WTC11 (cell line): ENCODE results near the gene FEN1. TPM values are rescaled to one million over a fixed set of nuclear protein-coding genes. Genes with fewer than 3 reads are reported as not detected.

Source experiments
- ATAC-seq: fragments of 200-7000 bp; cut with Tn5 transposase; 2 replicates; pipeline ENCODE4 v1.10.0; 2021; ENCODE audit warnings: mild to moderate bottlenecking, moderate library complexity
- CTCF ChIA-PET: fragments of 300-600 bp; sonication (Branson Sonifier 250); formaldehyde crosslinking; loops from one replicate; lab custom pipeline; 2021; ENCODE audit warnings: antibody characterized with exemption; lab: Charles Lee
- POLR2A ChIA-PET: fragments of 350-600 bp; sonication (Branson Sonifier 250); formaldehyde crosslinking; loops from one replicate; lab custom pipeline; 2021; ENCODE audit warnings: antibody characterized with exemption; lab: Charles Lee
- DNase-seq: peaks from one replicate; pipeline ENCODE4 v3.0.0; 2021; ENCODE audit warnings: low spot score
- H3K27ac Mint-ChIP-seq: 2 replicates; pipeline ENCODE4 v1.8.0; 2021; ENCODE audit warnings: mixed read lengths
- H3K27me3 Mint-ChIP-seq: 2 replicates; pipeline ENCODE4 v1.8.0; 2021; ENCODE audit warnings: low read depth, mild to moderate bottlenecking, moderate library complexity, mixed read lengths
- H3K36me3 Mint-ChIP-seq: 2 replicates; pipeline ENCODE4 v1.8.0; 2021; ENCODE audit warnings: mixed read lengths
- H3K4me1 Mint-ChIP-seq: 2 replicates; pipeline ENCODE4 v1.8.0; 2022; ENCODE audit warnings: mixed read lengths
- H3K4me3 Mint-ChIP-seq: 2 replicates; pipeline ENCODE4 v1.8.0; 2021; ENCODE audit warnings: mild to moderate bottlenecking, moderate library complexity, mixed read lengths
- H3K9me3 Mint-ChIP-seq: 2 replicates; pipeline ENCODE4 v1.8.0; 2021; ENCODE audit warnings: mixed read lengths
- ELF4 ChIP-seq: sonication (generic); formaldehyde crosslinking; IDR thresholded peaks from 2 replicates; pipeline ENCODE4 v1.8.1; 2022; ENCODE audit warnings: low read depth, mild to moderate bottlenecking, moderate library complexity, missing genetic modification reagents
- EMX1 ChIP-seq: fragments of 250-450 bp; sonication (Bioruptor Pico); IDR thresholded peaks from 2 replicates; pipeline ENCODE4 v1.8.0; 2021; ENCODE audit warnings: mild to moderate bottlenecking
- FOXP1 ChIP-seq: sonication (generic); formaldehyde crosslinking; IDR thresholded peaks from 2 replicates; pipeline ENCODE4 v1.8.0; 2022; ENCODE audit warnings: missing genetic modification reagents, mild to moderate bottlenecking, moderate library complexity, borderline replicate concordance
- MYBL2 ChIP-seq: sonication (generic); formaldehyde crosslinking; IDR thresholded peaks from 2 replicates; pipeline ENCODE4 v1.8.1; 2023; ENCODE audit warnings: mild to moderate bottlenecking, moderate library complexity, missing genetic modification reagents
- NR2C2 ChIP-seq: sonication (generic); formaldehyde crosslinking; IDR thresholded peaks from 2 replicates; pipeline ENCODE4 v1.8.0; 2022; ENCODE audit warnings: mild to moderate bottlenecking, missing genetic modification reagents
- NR3C1 ChIP-seq: sonication (generic); formaldehyde crosslinking; conservative IDR thresholded peaks from 2 replicates; pipeline ENCODE4 v1.8.1; 2023; ENCODE audit warnings: low read depth, mild to moderate bottlenecking, missing genetic modification reagents
- SP1 ChIP-seq: sonication (generic); formaldehyde crosslinking; conservative IDR thresholded peaks from 2 replicates; pipeline ENCODE4 v1.8.1; 2022; ENCODE audit warnings: missing genetic modification reagents
- TEAD1 ChIP-seq: sonication (generic); formaldehyde crosslinking; IDR thresholded peaks from 2 replicates; pipeline ENCODE4 v1.8.0; 2022; ENCODE audit warnings: mild to moderate bottlenecking, missing genetic modification reagents
- TEAD4 ChIP-seq: sonication (generic); formaldehyde crosslinking; IDR thresholded peaks from 2 replicates; pipeline ENCODE4 v1.8.0; 2022; ENCODE audit warnings: mild to moderate bottlenecking, missing genetic modification reagents
- ZNF121 ChIP-seq: sonication (generic); formaldehyde crosslinking; IDR thresholded peaks from 2 replicates; pipeline ENCODE4 v1.8.0; 2023; ENCODE audit warnings: missing genetic modification reagents
- total RNA-seq: library from RNA; stranded (reverse); gene quantifications from 3 replicates; pipeline ENCODE4 v1.2.3, GENCODE V29; 2021
- TF ChIP-seq, protein P1 (sequence below): sonication (generic); formaldehyde crosslinking; IDR thresholded peaks from 2 replicates; pipeline ENCODE4 v1.8.0; 2022; ENCODE audit warnings: mild to moderate bottlenecking, missing genetic modification reagents
- TF ChIP-seq, protein P2 (sequence below): fragments of 250-450 bp; sonication (Bioruptor Pico); conservative IDR thresholded peaks from 2 replicates; pipeline ENCODE4 v1.9.0; 2021; ENCODE audit warnings: mild to moderate bottlenecking
- TF ChIP-seq, protein P3 (sequence below): sonication (generic); formaldehyde crosslinking; IDR thresholded peaks from 2 replicates; pipeline ENCODE4 v1.8.1; 2023; ENCODE audit warnings: mild to moderate bottlenecking, missing genetic modification reagents, moderate library complexity
- TF ChIP-seq, protein P4 (sequence below): sonication (generic); formaldehyde crosslinking; conservative IDR thresholded peaks from 2 replicates; pipeline ENCODE4 v1.8.1; 2022; ENCODE audit warnings: mild to moderate bottlenecking, missing genetic modification reagents
- TF ChIP-seq, protein P5 (sequence below): sonication (generic); formaldehyde crosslinking; IDR thresholded peaks from 2 replicates; pipeline ENCODE4 v1.8.1; 2023; ENCODE audit warnings: mild to moderate bottlenecking, moderate library complexity, missing genetic modification reagents
- TF ChIP-seq, protein P6 (sequence below): fragments of 250-450 bp; sonication (Bioruptor Pico); IDR thresholded peaks from 2 replicates; pipeline ENCODE4 v2.1.2; 2022; ENCODE audit warnings: mild to moderate bottlenecking, moderate library complexity

FEN1 gene
- total RNA-seq, 1 experiment from 2014 or later, result 96.3 TPM

DNA sequence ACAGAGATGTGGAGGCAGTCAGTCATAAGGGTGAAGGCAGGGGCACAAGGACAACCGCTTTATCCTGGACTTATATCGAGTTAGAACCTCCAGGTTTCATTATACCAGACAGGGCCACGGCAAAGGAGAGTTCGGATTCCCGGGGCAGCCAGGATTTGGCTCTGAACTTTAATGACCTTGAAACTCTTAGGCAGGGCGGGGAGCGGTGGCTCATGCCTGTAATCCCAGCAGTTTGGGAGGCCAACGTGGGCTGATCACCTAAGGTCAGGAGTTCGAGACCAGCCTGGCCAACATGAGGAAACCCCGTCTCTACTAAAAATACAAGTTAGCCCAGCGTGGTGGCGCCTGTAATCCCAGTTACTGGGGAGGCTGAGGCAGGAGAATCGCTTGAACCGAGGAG lies 41.3 kb upstream of the FEN1 start (continued):
- TF ChIP-seq, protein P1, sequence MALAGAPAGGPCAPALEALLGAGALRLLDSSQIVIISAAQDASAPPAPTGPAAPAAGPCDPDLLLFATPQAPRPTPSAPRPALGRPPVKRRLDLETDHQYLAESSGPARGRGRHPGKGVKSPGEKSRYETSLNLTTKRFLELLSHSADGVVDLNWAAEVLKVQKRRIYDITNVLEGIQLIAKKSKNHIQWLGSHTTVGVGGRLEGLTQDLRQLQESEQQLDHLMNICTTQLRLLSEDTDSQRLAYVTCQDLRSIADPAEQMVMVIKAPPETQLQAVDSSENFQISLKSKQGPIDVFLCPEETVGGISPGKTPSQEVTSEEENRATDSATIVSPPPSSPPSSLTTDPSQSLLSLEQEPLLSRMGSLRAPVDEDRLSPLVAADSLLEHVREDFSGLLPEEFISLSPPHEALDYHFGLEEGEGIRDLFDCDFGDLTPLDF (CRISPR knock-in tag), result no peak
- TF ChIP-seq ELF4 (no peak), NR2C2 (CRISPR knock-in tag) (no peak), TEAD4 (CRISPR knock-in tag) (no peak)
- TF ChIP-seq, protein P2, sequence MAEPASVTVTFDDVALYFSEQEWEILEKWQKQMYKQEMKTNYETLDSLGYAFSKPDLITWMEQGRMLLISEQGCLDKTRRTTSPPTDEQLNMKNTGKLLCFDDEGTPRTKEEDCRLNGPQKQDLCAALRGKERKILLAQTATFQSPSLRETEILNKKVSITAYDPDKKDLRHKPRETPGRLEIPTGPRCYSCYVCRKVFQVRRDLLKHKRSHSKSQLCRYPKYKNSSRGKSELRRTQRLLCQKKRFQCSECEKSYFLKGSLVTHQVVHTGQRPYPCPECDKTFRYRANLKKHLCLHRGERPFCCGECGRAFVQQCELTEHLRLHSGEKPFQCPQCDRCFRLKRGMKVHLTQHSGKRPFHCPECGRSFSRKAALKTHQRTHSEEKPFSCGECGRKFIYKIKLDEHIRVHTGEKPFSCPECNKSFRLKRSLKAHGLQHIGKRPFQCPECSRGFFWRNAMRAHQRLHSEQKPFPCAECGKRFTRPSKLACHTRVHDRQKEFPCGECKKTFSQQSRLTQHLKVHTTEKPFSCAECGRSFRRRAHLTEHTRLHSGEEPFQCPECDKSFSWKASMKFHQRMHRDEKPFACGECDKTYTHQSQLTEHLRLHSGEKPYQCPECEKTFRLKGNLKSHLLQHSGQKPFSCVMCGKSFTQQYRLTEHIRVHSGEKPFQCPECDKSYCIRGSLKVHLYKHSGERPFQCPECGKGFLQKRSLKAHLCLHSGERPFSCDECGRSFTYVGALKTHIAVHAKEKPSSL (CRISPR knock-in tag), result no peak
- TF ChIP-seq, protein P3, sequence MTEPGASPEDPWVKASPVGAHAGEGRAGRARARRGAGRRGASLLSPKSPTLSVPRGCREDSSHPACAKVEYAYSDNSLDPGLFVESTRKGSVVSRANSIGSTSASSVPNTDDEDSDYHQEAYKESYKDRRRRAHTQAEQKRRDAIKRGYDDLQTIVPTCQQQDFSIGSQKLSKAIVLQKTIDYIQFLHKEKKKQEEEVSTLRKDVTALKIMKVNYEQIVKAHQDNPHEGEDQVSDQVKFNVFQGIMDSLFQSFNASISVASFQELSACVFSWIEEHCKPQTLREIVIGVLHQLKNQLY (CRISPR knock-in tag), result no peak
- TF ChIP-seq, protein P4, sequence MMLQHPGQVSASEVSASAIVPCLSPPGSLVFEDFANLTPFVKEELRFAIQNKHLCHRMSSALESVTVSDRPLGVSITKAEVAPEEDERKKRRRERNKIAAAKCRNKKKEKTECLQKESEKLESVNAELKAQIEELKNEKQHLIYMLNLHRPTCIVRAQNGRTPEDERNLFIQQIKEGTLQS, result no peak

DNA sequence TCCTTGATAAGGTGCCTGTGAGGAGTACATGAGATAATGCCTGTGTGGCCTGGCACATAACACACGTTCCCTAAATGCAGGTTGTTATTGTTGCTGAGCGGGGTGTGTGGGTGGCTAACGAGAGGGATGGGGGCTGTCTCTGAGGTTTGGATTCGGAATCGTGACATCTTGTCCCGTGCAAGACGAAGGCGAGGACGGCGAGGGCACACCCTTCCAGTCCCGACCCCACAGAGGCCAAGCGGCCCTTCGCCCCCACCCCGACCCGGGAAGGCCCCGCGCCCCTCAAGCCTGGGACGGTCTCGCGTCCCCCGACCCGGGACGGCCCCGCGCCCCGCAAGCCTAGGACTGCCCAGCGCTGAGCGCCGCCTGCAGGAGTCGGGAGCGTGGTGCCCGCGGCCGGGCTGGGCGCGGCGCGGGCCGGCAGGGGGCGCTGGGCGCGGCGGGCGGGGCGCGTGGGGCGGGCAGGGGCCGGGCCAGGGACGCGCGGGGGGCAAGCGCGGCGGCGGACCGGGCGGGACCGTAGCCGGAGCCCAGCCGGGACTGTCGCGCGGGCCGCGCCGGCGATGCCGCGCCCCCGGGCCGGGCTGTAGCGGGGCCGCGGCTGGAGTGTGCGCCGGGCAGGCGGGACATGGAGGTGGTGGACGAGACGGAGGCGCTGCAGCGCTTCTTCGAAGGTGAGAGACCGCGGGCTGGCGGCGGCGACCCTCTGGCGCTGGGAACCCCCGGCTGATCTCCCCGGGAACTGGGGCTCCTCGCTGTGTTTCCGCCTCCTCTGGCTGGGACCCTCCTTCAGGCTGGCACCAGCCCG lies 40.4 kb upstream of the FEN1 start, which contains the start of gene MYRF:
TSS of gene MYRF (plus strand) at position 520 of the 808 bp plus-strand sequence. CDS start at position 629, 109 bp downstream.
- ChIA-PET POLR2A (interaction anchor here (0.6 kb wide), 1 partner anchor 40 kb away, joined by 3 read pairs; the partner anchor contains the start of genes FEN1 and TMEM258), CTCF (interaction anchor here (0.6 to 3.5 kb wide), 18 partner anchors 8 to 236 kb away, joined by 3 to 23 read pairs (median 4); no protein-coding TSS in a partner anchor)
- DNase-seq (peak; percentile 68), ATAC-seq (peak; percentile 66)
- H3K27me3 Mint-ChIP-seq, result peaks cover 37% of the 10 kb centered on the region
- peak within 1 kb of the TSS; percentile 77 for H3K4me3 Mint-ChIP-seq
- peaks cover 30% of the 10 kb centered on the region for H3K4me1 Mint-ChIP-seq
- no peaks in the 10 kb centered on the region for H3K36me3 Mint-ChIP-seq
- TF ChIP-seq SP1 (CRISPR knock-in tag), result 0 out of 2 replicates have a peak, but pooled peaks have one; percentile 28
- TF ChIP-seq, protein P5, sequence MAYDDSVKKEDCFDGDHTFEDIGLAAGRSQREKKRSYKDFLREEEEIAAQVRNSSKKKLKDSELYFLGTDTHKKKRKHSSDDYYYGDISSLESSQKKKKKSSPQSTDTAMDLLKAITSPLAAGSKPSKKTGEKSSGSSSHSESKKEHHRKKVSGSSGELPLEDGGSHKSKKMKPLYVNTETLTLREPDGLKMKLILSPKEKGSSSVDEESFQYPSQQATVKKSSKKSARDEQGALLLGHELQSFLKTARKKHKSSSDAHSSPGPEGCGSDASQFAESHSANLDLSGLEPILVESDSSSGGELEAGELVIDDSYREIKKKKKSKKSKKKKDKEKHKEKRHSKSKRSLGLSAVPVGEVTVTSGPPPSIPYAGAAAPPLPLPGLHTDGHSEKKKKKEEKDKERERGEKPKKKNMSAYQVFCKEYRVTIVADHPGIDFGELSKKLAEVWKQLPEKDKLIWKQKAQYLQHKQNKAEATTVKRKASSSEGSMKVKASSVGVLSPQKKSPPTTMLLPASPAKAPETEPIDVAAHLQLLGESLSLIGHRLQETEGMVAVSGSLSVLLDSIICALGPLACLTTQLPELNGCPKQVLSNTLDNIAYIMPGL (CRISPR knock-in tag), result peak; percentile 71; the same call in 1 of the 2 replicates
- TF ChIP-seq EMX1 (CRISPR knock-in tag), result no peak
- peak; percentile 77; the same call in 1 of the 2 replicates for TF ChIP-seq ZNF121 (CRISPR knock-in tag)
- no peak for TF ChIP-seq TEAD1
- TF ChIP-seq FOXP1 (CRISPR knock-in tag), result 0 out of 2 replicates have a peak, but pooled peaks have one; percentile 23
- TF ChIP-seq, protein P1 (CRISPR knock-in tag), result no peak
- TF ChIP-seq NR3C1 (CRISPR knock-in tag), result no peak
- TF ChIP-seq, protein P6, sequence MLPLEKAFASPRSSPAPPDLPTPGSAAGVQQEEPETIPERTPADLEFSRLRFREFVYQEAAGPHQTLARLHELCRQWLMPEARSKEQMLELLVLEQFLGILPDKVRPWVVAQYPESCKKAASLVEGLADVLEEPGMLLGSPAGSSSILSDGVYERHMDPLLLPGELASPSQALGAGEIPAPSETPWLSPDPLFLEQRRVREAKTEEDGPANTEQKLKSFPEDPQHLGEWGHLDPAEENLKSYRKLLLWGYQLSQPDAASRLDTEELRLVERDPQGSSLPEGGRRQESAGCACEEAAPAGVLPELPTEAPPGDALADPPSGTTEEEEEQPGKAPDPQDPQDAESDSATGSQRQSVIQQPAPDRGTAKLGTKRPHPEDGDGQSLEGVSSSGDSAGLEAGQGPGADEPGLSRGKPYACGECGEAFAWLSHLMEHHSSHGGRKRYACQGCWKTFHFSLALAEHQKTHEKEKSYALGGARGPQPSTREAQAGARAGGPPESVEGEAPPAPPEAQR, result no peak
- 0 out of 2 replicates have a peak, but pooled peaks have one; percentile 18 for TF ChIP-seq MYBL2
- TF ChIP-seq, all 79 proteins: peak for 5
- H3K27ac Mint-ChIP-seq, result no peak within 1 kb of the TSS
- no peaks in the 10 kb centered on the region for H3K9me3 Mint-ChIP-seq
